Measurements from ENCODE around the gene RPL29. TPM values are rescaled to one million over a fixed set of nuclear protein-coding genes. Genes with fewer than 3 reads are reported as not detected.

RPL29 gene
- total and polyA plus RNA-seq, 2 of the 13 experiments (the other 11 are each of a cell fraction or from before 2014, with no cell fraction given) = 1,348 to 2,263 TPM

- TF ChIP-seq CREB3 (CRISPR knock-in tag; IDR thresholded peaks at IDR 0.05) = no peak
Observed at GRCh38 chr3:52007291-52007690, 11.6 kb upstream of the RPL29 start (continued).

GRCh38 chr3:52006820-52007133 is 11.1 kb upstream of the RPL29 start:
- peaks cover 25% of the 10 kb centered on the region for H3K4me1 ChIP-seq (ENCODE audit: insufficient read depth, low read length)
- no peak for DNase-seq (ENCODE audit: low spot score)
- peaks cover 0 to 45% of the 10 kb centered on the region in 2 experiments; a peak in 3 of 5 replicates for H3K27me3 ChIP-seq (ENCODE audit: control insufficient read depth in 1 of 2, insufficient read depth in 2 of 2, low read length in 2 of 2)
- no peaks in the 10 kb centered on the region for H3K79me2 ChIP-seq (ENCODE audit: insufficient read depth, low read length)
- ChIA-PET POLR2A (no interaction called here), CTCF (ENCODE audit: low intra/inter-chr PET ratio, low total read pairs) (no interaction called here)
- in situ Hi-C loops (cut with HindIII; ENCODE audit: extremely low pct_ligation_motif_present, low pct_unique_long_range_greater_than_20kb) = no loop called here
- no TSS peak for BruUV-seq (replicated peaks)
- no peak overlapping the region for H3K9ac ChIP-seq (ENCODE audit: insufficient read depth, low read depth, low read length)
- no peak overlapping the region for H2AFZ ChIP-seq (ENCODE audit: low read length)
- ATAC-seq = no peak
- H3K4me3 ChIP-seq (replicated peaks in 1 of 3; ENCODE audit: insufficient read depth in 1 of 3, low read depth in 2 of 3, low read length in 3 of 3) = no peak overlapping the region
- H4K20me1 ChIP-seq (ENCODE audit: insufficient read depth, low read length) = no peaks in the 10 kb centered on the region
- no peak for FAIRE-seq
- intact Hi-C loops (cut with micrococcal nuclease; ENCODE audit: unreplicated experiment) = no loop called here
- H3K4me2 ChIP-seq (ENCODE audit: low read depth, low read length) = no peak overlapping the region
- no peaks in the 10 kb centered on the region for H3K9me3 ChIP-seq (ENCODE audit: low read length)
- WGBS (ENCODE audit: low lambda C conversion rate) = 20% methylated on average over 2 of the region's 6 CpGs
- H3K36me3 ChIP-seq (replicated peaks in 1 of 2; ENCODE audit: control insufficient read depth in 1 of 2, insufficient read depth in 2 of 2, low read length in 2 of 2) = no peaks in the 10 kb centered on the region
- H3K27ac ChIP-seq (ENCODE audit: extremely low read length, insufficient read depth, low read length) = no peak overlapping the region
- no peak for TF ChIP-seq FLYWCH1 (CRISPR knock-in tag; IDR thresholded peaks at IDR 0.05)
- TF ChIP-seq RBM39 (IDR thresholded peaks at IDR 0.05; ENCODE audit: low read depth, low read length, poor library complexity, severe bottlenecking) = no peak
- no peak for TF ChIP-seq ZNF644 (CRISPR knock-in tag; IDR thresholded peaks at IDR 0.05; ENCODE audit: low read depth)
- no peak for TF ChIP-seq SSRP1 (CRISPR knock-in tag; IDR thresholded peaks at IDR 0.05)
- TF ChIP-seq ZNF318 (CRISPR knock-in tag; IDR thresholded peaks at IDR 0.05) = no peak
- TF ChIP-seq ZNF576 (CRISPR knock-in tag; IDR thresholded peaks at IDR 0.05) = no peak
- TF ChIP-seq ZNF451 (CRISPR knock-in tag; IDR thresholded peaks at IDR 0.05) = no peak
- no peak for TF ChIP-seq ARID4A (CRISPR knock-in tag; IDR thresholded peaks at IDR 0.05; ENCODE audit: borderline replicate concordance)
- no peak for TF ChIP-seq SMARCE1 (IDR thresholded peaks at IDR 0.05; ENCODE audit: borderline replicate concordance)

Data from HepG2 (cell line).